Gastroesophageal sphincter (tissue), 3 donors: Measurements from ENCODE around the gene GPR142.

Experiments used
- EP300 ChIP-seq: sonication (generic); formaldehyde crosslinking; IDR thresholded peaks from one replicate; pipeline ENCODE4 v1.6.1; 2017; ENCODE audit warnings: antibody characterized with exemption, mild to moderate bottlenecking
- POLR2A ChIP-seq, 2 donors: fragments of 450-650 bp; IDR thresholded peaks; one replicate each; pipeline ENCODE4 v1.6.1; 2017; ENCODE audit warnings: antibody characterized with exemption in 2 of 2, mild to moderate bottlenecking in 2 of 2, moderate library complexity in 1 of 2
- POLR2AphosphoS5 ChIP-seq: sonication (generic); formaldehyde crosslinking; IDR thresholded peaks from one replicate; pipeline ENCODE4 v1.6.1; 2017; ENCODE audit warnings: antibody characterized with exemption
- TF ChIP-seq, protein P1 (sequence below), 4 experiments: fragments of 200-600 bp in 2 of 4; fragments of 450-650 bp in 2 of 4; sonication (generic) in 1 of 4; IDR thresholded peaks; one replicate each; pipeline ENCODE4 v1.5.1; 2017 to 2019; ENCODE audit warnings: antibody characterized with exemption in 4 of 4, mild to moderate bottlenecking in 2 of 4, moderate library complexity in 2 of 4

GRCh38 chr17:74367206-74367605 is at the start of gene GPR142:
- TF ChIP-seq POLR2AphosphoS5 (no peak), POLR2A (IDR thresholded peaks at IDR 0.05) (no peak), EP300 (no peak)
- TF ChIP-seq, protein P1, sequence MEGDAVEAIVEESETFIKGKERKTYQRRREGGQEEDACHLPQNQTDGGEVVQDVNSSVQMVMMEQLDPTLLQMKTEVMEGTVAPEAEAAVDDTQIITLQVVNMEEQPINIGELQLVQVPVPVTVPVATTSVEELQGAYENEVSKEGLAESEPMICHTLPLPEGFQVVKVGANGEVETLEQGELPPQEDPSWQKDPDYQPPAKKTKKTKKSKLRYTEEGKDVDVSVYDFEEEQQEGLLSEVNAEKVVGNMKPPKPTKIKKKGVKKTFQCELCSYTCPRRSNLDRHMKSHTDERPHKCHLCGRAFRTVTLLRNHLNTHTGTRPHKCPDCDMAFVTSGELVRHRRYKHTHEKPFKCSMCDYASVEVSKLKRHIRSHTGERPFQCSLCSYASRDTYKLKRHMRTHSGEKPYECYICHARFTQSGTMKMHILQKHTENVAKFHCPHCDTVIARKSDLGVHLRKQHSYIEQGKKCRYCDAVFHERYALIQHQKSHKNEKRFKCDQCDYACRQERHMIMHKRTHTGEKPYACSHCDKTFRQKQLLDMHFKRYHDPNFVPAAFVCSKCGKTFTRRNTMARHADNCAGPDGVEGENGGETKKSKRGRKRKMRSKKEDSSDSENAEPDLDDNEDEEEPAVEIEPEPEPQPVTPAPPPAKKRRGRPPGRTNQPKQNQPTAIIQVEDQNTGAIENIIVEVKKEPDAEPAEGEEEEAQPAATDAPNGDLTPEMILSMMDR (IDR thresholded peaks at IDR 0.05): no peak
